Lower leg skin (tissue), 4 donors: ENCODE results near the gene TNRC6A. TPM values are rescaled to one million over a fixed set of nuclear protein-coding genes. Genes with fewer than 3 reads are reported as not detected.

Source experiments
- DNase-seq, 2 donors: peaks; one replicate each; pipeline ENCODE4 v3.0.0-alpha.2; 2019; ENCODE audit warnings: low spot score in 2 of 2
- H3K4me3 ChIP-seq: fragments of 200-600 bp; sonication (generic); 2 replicates; pipeline ENCODE4 v1.5.1; 2017; ENCODE audit warnings: mild to moderate bottlenecking, low read depth; ENCODE audit not compliant: poor library complexity, severe bottlenecking
- POLR2A ChIP-seq, 2 donors: fragments of 450-650 bp; IDR thresholded peaks; one replicate each; pipeline ENCODE4 v1.6.1; 2016 to 2017; ENCODE audit warnings: antibody characterized with exemption in 2 of 2, mild to moderate bottlenecking in 1 of 2, moderate library complexity in 1 of 2
- WGBS, 2 donors: methylation state at CpG; one replicate each; pipeline ENCODE4 v1.1.5; 2018; 5-methylcytosine and 5-hydroxymethylcytosine counted together
- intact Hi-C: fragments of 100-400 bp; cut with DNase I; formaldehyde crosslinking; loops from one replicate; pipeline ENCODE4 v1.15.0; 2023; ENCODE audit warnings: low total_unique reads
- total RNA-seq, 4 donors: library from RNA; depleted of rRNA; stranded (reverse); fragments of >200 nt; gene quantifications; one replicate each; pipeline ENCODE4 v1.1.0, GENCODE V29; 2016
- TF ChIP-seq, protein P1 (sequence below), 3 donors: fragments of 450-650 bp; IDR thresholded peaks; one replicate each; pipeline ENCODE4 v1.5.1; 2016; ENCODE audit warnings: antibody characterized with exemption in 3 of 3, mild to moderate bottlenecking in 3 of 3, moderate library complexity in 2 of 3

TNRC6A gene
- total RNA-seq, 4 donors from 2014 or later, result 25.9 to 55.6 (median 30.1) TPM

DNA sequence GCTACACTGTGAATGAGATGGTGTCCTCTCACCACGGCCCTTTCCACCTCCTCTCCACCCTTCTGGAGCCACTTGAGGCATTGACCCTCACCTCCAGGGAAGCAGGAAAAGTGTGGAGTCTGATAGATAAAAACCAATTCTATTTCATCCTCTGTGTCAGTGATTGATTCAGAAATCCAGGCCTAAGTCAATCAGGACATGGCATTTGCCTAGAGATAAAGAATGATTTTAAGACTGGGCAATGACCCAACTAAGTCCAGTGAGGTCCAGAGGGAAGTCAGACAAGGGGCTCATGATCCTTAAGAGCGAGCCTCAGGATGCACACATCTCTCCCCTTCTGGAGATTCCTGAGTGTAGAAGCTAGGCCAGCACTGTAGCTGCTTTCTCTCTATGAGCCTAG, 41.1 kb upstream of the TNRC6A start:
- intact Hi-C loops, result no loop called here
- DNase-seq, result no peak
- 83 to 88% methylated on average over 2 of the region's 2 CpGs for WGBS, 2 donors
- TF ChIP-seq, protein P1, sequence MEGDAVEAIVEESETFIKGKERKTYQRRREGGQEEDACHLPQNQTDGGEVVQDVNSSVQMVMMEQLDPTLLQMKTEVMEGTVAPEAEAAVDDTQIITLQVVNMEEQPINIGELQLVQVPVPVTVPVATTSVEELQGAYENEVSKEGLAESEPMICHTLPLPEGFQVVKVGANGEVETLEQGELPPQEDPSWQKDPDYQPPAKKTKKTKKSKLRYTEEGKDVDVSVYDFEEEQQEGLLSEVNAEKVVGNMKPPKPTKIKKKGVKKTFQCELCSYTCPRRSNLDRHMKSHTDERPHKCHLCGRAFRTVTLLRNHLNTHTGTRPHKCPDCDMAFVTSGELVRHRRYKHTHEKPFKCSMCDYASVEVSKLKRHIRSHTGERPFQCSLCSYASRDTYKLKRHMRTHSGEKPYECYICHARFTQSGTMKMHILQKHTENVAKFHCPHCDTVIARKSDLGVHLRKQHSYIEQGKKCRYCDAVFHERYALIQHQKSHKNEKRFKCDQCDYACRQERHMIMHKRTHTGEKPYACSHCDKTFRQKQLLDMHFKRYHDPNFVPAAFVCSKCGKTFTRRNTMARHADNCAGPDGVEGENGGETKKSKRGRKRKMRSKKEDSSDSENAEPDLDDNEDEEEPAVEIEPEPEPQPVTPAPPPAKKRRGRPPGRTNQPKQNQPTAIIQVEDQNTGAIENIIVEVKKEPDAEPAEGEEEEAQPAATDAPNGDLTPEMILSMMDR (IDR thresholded peaks at IDR 0.05), result no peak
- TF ChIP-seq POLR2A (IDR thresholded peaks at IDR 0.05), result no peak
- H3K4me3 ChIP-seq, result no peak overlapping the region

DNA sequence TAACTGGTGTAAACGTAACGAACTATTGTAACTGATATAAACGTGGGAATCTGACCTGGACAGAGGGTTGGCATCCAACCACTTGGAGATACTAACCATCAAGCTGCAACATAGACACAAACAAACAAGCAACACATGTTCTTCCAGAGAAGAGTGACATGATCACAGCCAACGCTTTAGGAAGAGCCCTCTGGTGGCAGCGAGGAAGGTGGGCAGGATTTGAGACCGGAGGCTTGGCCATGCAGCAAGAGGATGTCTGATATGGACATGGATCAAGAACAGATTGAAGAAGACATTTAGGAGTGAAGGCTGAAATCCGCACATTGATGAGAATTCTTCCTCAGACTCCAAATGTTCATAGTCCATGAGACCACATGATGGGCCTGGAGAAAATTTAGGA, 40.3 kb upstream of the TNRC6A start:
- TF ChIP-seq, protein P1 (IDR thresholded peaks at IDR 0.05), result peak in 1 of 3 donors; percentile 36
- no peak for TF ChIP-seq POLR2A (IDR thresholded peaks at IDR 0.05)
- DNase-seq, result no peak
- intact Hi-C loops, result no loop called here
- H3K4me3 ChIP-seq, result no peak overlapping the region
- 43 to 56% methylated on average over 7 of the region's 7 CpGs for WGBS, 2 donors

DNA sequence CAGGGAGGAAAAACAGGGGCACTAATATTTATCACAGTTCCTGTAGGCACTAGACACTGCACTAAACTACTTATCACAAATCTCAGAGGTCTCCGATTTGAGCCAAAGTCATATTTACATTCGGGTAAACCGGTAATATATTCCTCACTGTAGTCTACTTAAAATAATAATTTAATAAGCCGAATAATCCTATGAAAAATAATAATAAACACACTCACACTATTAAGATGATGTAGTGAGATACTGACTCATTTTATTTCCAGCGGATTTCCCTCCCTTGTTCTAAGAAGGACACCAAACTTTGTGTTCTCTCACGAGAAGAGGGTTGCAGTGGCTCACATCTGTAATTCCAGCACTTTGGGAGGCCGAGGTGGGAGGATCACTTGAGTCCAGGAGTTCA, 36.6 kb upstream of the TNRC6A start:
- DNase-seq, result no peak
- intact Hi-C loops, result no loop called here
- no peak overlapping the region for H3K4me3 ChIP-seq
- 77 to 87% methylated on average over 7 of the region's 7 CpGs for WGBS, 2 donors
- TF ChIP-seq, protein P1 (IDR thresholded peaks at IDR 0.05), result no peak
- TF ChIP-seq POLR2A (IDR thresholded peaks at IDR 0.05), result no peak

DNA sequence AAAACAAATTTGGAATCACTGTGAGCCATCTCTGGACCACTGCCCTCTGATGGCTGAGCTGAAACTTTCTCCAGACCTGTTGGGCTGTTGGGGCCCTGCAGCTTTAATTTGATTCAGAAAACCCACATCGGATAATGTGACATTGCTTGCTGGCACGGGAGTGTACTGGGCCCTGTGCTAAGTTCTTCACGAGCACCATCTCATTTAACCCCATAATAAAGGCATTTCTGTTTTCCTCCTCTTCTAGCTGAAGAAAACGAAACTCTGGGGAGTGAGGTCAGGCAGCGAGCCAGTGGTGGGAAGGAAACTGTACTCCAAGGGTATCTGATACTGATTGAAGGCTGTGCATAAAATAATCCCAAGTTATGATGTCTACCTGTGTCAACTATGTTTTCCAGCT, 34.5 kb upstream of the TNRC6A start:
- H3K4me3 ChIP-seq, result no peak overlapping the region
- DNase-seq, result no peak
- intact Hi-C loops, result no loop called here
- WGBS, 2 donors, result 46 to 49% methylated on average over 5 of the region's 5 CpGs
- TF ChIP-seq, protein P1 (IDR thresholded peaks at IDR 0.05), result no peak
- TF ChIP-seq POLR2A (IDR thresholded peaks at IDR 0.05), result no peak

DNA sequence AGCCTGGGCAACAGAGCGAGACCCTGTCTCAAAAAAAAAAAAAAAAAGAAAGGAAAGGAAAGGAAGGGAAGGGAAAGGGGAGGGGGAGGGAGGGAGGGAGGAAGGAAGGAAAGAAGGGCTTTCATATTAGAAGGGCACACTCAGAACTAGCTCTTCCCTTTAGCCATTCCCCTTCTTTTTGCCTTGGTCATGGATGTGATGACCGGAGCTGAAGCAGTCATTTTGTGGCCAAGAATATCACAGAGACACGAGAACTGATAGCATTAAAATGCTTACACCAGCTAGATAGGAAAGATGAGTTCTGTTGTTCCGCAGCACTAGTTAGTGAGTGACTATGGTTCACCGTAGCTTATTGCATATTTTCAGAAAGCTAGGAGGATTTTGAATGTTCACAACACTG, 32.8 kb upstream of the TNRC6A start:
- WGBS, 2 donors, result 94 to 96% methylated on average over 5 of the region's 5 CpGs
- TF ChIP-seq, protein P1 (IDR thresholded peaks at IDR 0.05), result no peak
- no peak for TF ChIP-seq POLR2A (IDR thresholded peaks at IDR 0.05)
- DNase-seq, result no peak
- intact Hi-C loops, result no loop called here
- no peak overlapping the region for H3K4me3 ChIP-seq

DNA sequence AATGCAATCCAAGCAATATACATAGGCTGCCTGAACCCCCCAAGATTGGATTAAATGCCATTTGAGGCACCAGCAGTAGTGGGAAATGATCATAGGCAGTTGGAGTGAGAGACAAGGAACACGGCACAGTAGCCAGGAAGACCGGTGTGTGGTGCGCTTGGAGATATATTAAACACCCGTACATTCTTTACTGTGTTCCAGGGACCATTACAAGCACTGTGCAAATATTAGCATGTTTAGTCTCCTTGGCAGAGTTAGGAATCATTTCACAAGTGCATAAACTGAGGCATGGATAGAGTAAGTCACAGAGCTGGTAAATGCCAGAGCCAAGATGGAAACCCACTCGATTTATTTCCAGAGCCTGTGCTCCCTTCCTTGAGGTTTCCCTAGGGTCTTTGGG, 31.1 kb upstream of the TNRC6A start:
- H3K4me3 ChIP-seq, result no peak overlapping the region
- no peak for TF ChIP-seq POLR2A (IDR thresholded peaks at IDR 0.05)
- TF ChIP-seq, protein P1 (IDR thresholded peaks at IDR 0.05), result no peak
- WGBS, 2 donors, result 85 to 91% methylated on average over 5 of the region's 5 CpGs
- intact Hi-C loops, result no loop called here
- DNase-seq, result no peak
